ENCODE results near the gene PGA3.
"Not testable (repeated sequence)": the region's sequence is repeated elsewhere in the genome, so short reads cannot be mapped to it uniquely, and the experiment has no call there.

The PGA3 gene

DNA sequence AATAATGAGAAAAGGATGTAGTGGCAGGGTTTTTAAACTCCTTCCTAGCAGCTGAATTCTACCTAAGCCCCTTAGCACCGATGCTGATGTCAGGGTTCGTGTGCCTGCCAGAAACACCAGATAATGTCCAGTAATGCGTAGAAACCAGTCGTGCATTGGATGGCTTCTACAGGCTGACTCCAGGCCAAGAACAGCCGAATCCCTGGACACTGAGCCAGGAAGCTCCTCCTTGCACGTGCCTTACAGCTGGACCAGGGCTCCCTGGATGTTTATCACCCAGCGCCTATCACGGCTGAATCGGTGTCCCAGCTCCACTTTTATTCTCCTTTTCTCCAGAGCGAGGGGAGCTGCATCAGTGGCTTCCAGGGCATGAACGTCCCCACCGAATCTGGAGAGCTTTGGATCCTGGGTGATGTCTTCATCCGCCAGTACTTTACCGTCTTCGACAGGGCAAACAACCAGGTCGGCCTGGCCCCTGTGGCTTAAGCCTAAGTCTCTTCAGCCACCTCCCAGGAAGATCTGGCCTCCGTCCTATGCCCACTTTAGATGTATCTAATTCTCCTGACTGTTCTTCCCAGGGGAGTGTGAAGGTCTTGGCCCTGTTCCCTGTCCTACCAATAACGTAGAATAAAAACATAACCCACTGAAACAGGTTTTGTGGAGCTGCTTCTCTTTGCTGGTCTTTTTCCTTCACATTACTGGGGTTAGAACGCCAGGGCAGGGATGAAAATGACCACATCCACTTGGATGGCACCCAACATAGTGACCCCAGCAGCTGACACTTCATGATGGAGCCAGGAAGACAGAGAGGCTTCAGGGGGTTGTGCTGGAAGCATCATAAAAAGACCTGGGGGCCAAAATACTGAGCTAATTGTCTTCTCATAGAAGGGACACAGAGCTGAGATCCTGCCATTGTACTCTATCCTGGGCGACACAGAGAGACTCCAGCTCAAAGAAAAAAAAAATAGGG, 47.8 kb downstream of the PGA3 start:
- not testable (repeated sequence) for DNase-seq (ENCODE audit: low read depth)

GRCh38 chr11:61252332-61252731, 49.0 kb downstream of the PGA3 start:
- DNase-seq (ENCODE audit: low read depth) = not testable (repeated sequence)

GRCh38 chr11:61254403-61255025, 51.2 kb downstream of the PGA3 start:
- DNase-seq (ENCODE audit: low read depth) = peak; percentile 40

GRCh38 chr11:61256710-61257482, 53.6 kb downstream of the PGA3 start:
- no peak for DNase-seq (ENCODE audit: low read depth)

GRCh38 chr11:61258546-61258945, 55.2 kb downstream of the PGA3 start:
- DNase-seq (ENCODE audit: low read depth) = no peak

DNA sequence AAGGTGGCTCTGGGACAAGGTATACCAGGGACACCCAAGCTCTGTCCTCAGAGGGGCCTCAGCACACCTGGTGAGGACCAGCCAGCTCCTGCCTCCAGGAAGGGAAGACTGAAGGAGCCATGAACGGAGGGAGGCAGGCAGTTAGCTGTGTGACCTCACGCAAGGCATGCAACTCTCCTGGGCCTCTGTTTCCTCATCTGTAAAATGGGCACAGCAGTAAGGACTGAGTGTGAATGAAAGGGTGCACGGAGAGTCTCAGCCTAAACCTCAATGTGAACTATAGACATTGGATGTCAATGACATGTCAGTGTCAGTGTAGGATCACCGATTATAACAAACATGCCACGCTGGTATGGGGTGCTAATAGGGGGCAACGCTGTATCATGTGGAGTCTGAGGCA, 56.0 kb downstream of the PGA3 start:
- no peak for DNase-seq (ENCODE audit: low read depth)

All from fibroblast of gingiva (primary cell).